ACC112 (cell line): ENCODE results near the gene AMFR.

Source experiments
- H2AFZ ChIP-seq: fragments of 200-600 bp; sonication (generic); one replicate; pipeline ENCODE4 v1.6.0; 2017; ENCODE audit warnings: antibody characterized with exemption, low read length; ENCODE audit not compliant: unreplicated experiment
- H3K27ac ChIP-seq: fragments of 200-600 bp; sonication (generic); 2 replicates; pipeline ENCODE4 v1.5.1; 2014; ENCODE audit warnings: low read depth, mild to moderate bottlenecking, antibody characterized with exemption, low read length, moderate library complexity
- H3K27me3 ChIP-seq: fragments of 200-600 bp; sonication (generic); 2 replicates; pipeline ENCODE4 v1.6.1; 2014; ENCODE audit warnings: mild to moderate bottlenecking, antibody characterized with exemption, low read length, moderate library complexity, mixed read lengths; ENCODE audit not compliant: insufficient read depth
- H3K36me3 ChIP-seq: fragments of 200-600 bp; sonication (generic); 2 replicates; pipeline ENCODE4 v1.6.1; 2016; ENCODE audit warnings: mild to moderate bottlenecking, antibody characterized with exemption, low read length, moderate library complexity, mixed read lengths; ENCODE audit not compliant: insufficient read depth
- H3K4me1 ChIP-seq: fragments of 200-600 bp; sonication (generic); one replicate; pipeline ENCODE4 v1.6.1; 2016; ENCODE audit warnings: low read length, mixed read lengths; ENCODE audit not compliant: insufficient read depth, unreplicated experiment, control insufficient read depth
- H3K4me3 ChIP-seq: fragments of 200-600 bp; sonication (generic); 2 replicates; pipeline ENCODE4 v1.5.1; 2014; ENCODE audit warnings: mild to moderate bottlenecking, low read depth, low read length
- H3K79me2 ChIP-seq: fragments of 200-600 bp; sonication (generic); one replicate; pipeline ENCODE4 v1.6.0; 2016; ENCODE audit warnings: low read length; ENCODE audit not compliant: control insufficient read depth, unreplicated experiment, insufficient read depth

AMFR gene

DNA sequence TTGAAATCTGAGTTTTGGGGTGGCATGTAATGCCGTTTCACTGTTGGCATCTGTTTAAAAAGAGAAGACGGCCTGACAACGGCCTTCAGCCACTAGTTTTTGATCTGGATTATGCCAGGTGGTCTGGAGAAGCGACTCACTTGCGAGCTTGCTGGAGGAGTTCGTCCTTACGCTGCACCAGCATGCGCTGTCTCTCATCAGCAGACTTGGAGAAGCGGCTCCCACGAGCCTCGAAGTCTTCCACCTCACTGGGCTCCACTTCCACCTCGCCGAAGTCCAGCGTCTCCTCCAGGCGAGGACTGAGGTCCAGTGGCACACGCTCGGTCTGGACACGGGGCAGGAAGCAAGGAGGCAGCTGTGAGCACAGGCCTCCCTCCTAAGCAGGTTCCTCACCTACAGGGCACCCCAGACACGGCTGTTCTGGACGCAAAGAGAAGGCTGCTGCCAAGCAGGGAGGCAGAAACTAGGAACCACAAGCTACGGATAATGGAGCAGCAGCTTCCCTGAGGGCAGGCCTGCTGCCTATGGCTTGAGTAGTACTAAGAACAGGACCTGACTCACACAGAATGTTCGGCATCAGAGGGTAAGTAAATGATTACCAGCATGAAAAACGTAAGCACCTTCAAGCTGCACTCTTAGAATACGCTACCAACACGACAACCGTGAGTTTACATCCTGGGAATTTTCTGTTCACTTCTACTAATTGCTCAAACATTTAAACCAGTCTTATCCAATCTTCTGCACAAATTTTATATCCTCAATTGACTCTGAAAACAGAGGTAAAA lies 61.4 kb downstream of the AMFR start:
- no peak overlapping the region for H3K27ac ChIP-seq
- H3K36me3 ChIP-seq: peaks cover 12% of the 10 kb centered on the region

DNA sequence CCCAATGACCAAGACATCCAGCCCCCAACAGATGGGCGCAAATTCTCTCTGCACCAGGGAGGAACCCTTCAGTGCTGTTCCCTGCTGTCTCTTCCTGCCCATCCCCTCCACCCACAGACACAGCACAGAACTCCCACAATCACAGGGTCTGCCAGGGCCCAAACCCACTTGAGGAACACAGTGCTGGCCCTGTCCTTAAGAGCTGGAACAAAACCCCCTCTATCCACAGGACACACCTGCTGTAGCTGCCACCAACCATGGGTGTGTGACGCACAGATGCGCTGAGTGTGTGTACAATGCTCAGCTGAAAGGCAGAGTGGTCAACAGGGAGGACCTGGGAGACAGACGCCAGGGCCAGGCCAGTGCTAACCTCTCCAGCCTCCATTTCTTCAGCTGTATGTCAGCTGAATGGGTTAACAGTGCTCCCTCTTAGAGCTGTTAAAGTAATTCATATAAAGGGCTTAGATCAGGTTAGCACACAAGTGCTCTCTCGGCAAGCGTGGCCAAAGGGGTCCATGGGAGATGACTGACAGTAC lies 62.1 kb downstream of the AMFR start:
- H3K27me3 ChIP-seq: no peaks in the 10 kb centered on the region
- H3K36me3 ChIP-seq: peaks cover 5% of the 10 kb centered on the region; the same call in 1 of the 2 replicates

More for the DNA sequence above, 61.4 kb downstream of the AMFR start:
- Histone ChIP-seq H3K4me3 (no peak overlapping the region), H3K27me3 (no peaks in the 10 kb centered on the region), H2AFZ (no peak overlapping the region), H3K79me2 (no peaks in the 10 kb centered on the region), H3K4me1 (no peaks in the 10 kb centered on the region)

DNA sequence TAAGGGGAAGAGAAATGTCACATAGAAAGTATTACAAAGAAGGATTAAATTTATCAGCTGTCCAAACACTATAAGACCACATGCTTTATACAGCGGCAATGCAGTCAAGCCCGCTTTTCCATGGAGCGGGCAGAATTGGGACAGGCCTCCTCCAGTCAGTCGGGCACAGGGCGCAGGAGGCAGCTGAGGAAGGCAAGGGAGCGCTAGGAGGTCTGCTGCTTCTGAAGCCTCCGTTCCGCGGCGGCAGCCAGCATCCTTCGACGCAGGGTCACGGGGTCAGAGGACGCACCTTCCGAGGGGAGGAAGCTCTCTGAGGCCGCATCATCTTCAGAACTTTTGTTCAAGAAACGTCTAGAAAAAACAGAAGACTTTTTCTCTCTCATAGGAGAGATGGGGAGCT lies 62.6 kb downstream of the AMFR start:
- Histone ChIP-seq H3K27me3 (no peaks in the 10 kb centered on the region), H3K4me3 (no peak overlapping the region), H3K4me1 (peaks cover 1% of the 10 kb centered on the region), H2AFZ (no peak overlapping the region), H3K36me3 (peaks cover 4% of the 10 kb centered on the region; the same call in 1 of the 2 replicates), H3K27ac (no peak overlapping the region), H3K79me2 (no peaks in the 10 kb centered on the region)

More for the DNA sequence above, 62.1 kb downstream of the AMFR start:
- Histone ChIP-seq H3K79me2 (no peaks in the 10 kb centered on the region), H3K27ac (no peak overlapping the region), H3K4me3 (no peak overlapping the region), H2AFZ (no peak overlapping the region), H3K4me1 (no peaks in the 10 kb centered on the region)

DNA sequence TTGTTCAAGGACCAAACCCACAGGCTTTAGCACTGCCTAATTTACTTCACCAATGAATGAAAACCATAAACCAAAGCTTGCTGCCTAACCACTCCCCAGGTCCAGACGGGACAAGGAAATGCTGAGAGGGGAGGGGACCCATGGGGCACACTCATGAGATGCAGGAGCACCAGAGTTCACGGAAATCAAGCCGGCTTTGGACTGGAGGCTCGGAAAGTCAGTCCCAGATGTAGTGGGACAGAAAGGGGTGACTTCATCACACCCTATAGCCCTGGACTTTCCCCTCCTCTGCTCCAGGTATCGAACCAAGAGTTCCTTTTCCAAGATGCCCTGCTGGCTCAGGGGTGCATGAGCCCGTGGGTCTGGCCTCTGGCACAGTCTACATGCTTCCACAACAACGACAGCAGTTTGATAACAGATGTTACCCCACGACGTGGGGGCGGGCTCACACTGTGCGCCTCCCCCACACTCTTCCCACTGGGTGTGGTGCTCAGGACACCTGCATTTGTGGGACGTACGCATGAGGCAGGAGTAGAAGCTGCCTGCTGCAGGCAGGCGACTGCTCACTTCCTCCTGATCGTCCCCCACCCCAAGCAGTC lies 63.2 kb downstream of the AMFR start:
- no peak overlapping the region for H3K27ac ChIP-seq
- peaks cover 7% of the 10 kb centered on the region for H3K4me1 ChIP-seq
- H3K36me3 ChIP-seq: no peaks in the 10 kb centered on the region; the same call in 1 of the 2 replicates

DNA sequence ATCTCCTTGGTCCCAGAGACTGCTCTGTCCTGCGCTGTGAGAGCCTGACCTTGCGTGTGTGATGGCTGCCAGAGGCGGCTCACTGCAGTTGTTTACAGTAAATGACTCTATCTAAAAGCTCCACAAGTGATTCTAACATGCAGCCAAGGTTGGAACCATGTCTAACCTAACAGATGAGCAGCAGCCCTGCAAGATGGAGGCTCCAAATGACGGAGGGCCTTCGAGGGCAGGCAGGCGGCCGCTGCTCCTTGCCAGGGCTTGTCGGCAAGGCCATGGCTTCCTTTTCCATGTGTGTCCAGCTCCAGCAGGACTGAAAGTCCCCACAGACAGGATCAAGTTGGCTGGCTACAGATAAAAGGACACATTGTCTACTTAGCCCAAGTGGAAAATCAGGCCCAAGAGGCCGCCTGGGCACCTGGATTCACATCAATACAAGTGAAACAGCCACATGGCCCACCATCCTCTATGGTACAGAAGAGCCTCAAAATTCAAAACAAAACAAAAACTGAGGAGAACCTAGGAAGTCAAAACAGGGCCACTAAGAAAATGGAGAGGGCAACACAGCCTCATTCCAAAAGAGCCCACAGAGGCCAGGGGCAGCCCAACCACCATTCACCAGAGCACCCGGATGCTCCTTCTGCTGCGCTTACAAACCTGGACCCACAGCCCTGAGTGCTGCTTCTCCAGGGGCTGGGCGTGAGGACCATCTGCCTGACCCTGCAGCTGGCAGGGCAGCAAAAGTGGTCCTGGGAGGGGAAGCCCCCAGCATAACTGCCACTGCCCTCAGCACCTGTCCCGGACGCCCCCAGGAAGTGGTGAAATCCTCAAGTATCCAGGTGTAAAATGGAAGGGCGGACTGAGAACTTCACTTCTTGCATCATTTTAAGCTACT lies 65.0 kb downstream of the AMFR start:
- Histone ChIP-seq H3K27me3 (no peaks in the 10 kb centered on the region), H3K27ac (no peak overlapping the region), H2AFZ (no peak overlapping the region), H3K36me3 (no peaks in the 10 kb centered on the region; the same call in 1 of the 2 replicates), H3K79me2 (no peaks in the 10 kb centered on the region), H3K4me1 (peaks cover 11% of the 10 kb centered on the region), H3K4me3 (no peak overlapping the region)

More for the DNA sequence above, 63.2 kb downstream of the AMFR start:
- Histone ChIP-seq H3K4me3 (no peak overlapping the region), H3K79me2 (no peaks in the 10 kb centered on the region), H3K27me3 (no peaks in the 10 kb centered on the region), H2AFZ (no peak overlapping the region)

DNA sequence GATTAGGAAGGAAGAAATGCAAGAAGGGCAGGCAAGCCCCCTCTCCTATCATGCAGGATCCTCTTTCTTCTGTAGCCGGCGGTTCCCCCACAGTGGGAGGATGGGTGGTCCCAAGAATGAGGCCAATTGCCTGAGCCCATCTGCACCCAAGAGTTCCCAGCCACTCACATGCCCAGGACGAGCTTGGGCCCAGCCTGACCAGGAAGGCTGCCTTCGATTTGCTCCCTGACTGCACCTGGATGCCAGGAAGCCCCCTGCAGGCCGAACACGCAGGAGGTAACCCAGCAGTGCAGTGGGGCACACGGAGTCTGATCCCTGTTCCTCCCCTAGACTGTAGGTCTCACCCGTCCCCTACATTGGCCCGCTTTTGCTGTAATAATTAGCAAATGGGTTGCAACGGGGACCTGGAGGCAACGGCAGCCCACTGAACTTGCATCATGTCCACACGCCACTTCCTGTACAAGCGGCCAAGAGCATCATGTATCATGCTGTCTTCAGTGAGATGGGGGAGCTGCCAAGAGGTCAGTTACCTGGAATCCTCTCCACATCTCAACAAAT lies 67.5 kb downstream of the AMFR start:
- peak overlapping the region; percentile 75 for H3K27ac ChIP-seq
- peak overlapping the region; percentile 79 for H2AFZ ChIP-seq
- H3K4me1 ChIP-seq: peaks cover 11% of the 10 kb centered on the region
- H3K79me2 ChIP-seq: no peaks in the 10 kb centered on the region
- H3K36me3 ChIP-seq: no peaks in the 10 kb centered on the region
- no peaks in the 10 kb centered on the region for H3K27me3 ChIP-seq
- H3K4me3 ChIP-seq: peak overlapping the region; percentile 63; the same call in 1 of the 2 replicates

DNA sequence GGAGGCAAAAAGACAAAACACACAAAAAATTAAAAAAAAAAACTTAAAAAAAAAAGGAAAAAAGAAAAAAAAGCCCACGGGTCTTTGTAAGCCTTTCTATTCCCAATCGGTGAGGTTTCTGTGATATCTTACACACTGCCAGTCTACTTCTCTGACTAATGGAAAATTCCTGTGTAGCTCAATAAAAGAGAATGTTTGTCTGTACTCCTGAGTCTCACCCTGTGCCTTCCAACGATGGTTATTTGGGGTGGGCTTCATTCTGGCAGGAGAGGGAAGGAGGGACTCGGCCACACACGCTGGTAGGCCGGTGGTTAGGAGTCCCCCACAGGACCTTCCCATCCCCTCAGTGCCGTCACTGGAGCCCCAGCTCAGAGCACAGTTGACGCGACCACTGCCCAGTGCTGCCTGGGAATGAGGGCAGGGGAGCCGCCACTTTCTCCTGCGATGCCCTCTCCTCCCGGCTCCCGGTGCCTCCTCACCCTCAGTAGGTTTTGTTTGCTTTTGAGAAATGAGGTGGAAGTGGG lies 68.0 kb downstream of the AMFR start:
- peaks cover 11% of the 10 kb centered on the region for H3K4me1 ChIP-seq
- no peaks in the 10 kb centered on the region for H3K27me3 ChIP-seq
- H2AFZ ChIP-seq: peak overlapping the region; percentile 79
- peak overlapping the region; percentile 75 for H3K27ac ChIP-seq
- H3K4me3 ChIP-seq: peak overlapping the region; percentile 63
- H3K36me3 ChIP-seq: no peaks in the 10 kb centered on the region
- H3K79me2 ChIP-seq: no peaks in the 10 kb centered on the region

DNA sequence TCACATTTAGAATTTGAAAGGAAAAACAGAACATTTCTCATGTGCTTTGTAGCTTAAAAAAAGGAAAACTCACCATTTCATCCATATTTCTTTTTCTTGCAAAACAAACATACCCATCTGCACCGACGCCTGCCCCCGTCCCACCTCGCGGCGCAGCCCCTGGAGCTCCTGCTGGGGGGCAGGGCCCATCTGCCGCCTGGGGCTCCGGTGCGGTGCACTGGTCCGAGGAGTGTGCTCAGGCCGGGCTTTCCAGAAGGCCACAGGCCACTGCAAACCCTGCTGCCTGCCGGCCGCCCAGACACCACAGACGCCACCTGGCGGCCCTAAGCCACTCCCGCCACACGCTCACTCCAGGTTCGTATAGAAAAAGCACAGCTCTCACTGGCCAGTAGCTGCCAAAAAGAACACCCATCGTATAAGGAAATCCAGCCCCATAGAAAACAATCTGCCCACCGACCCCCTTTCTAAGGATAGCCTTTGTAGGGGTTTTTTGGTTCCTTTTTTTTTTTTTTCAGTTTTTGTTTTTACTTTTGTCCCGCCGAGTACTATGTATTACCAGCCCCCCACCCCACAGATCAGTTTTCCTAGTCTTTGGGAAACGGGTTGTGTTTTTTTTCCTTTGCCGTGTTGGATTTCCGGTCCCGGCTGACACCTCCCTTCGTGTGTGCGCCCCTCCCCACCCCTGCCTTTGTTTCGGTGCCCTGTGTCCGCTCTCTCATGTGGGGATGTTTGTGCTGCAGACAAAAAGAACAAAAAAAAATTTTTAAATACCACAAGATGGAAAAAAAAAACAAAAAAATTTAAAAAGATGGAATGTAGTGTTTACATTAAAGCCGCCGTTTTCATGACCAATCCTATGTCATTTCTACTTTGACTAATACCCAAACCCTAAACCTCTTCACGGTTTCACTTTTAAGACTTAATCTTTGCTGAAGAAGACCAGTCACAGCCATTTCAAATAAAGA lies 68.8 kb downstream of the AMFR start:
- no peaks in the 10 kb centered on the region for H3K79me2 ChIP-seq
- H3K27ac ChIP-seq: peak overlapping the region; percentile 75
- H3K27me3 ChIP-seq: no peaks in the 10 kb centered on the region
- H2AFZ ChIP-seq: peak overlapping the region; percentile 89
- H3K4me1 ChIP-seq: peaks cover 11% of the 10 kb centered on the region
- peak overlapping the region; percentile 63 for H3K4me3 ChIP-seq
- H3K36me3 ChIP-seq: no peaks in the 10 kb centered on the region

DNA sequence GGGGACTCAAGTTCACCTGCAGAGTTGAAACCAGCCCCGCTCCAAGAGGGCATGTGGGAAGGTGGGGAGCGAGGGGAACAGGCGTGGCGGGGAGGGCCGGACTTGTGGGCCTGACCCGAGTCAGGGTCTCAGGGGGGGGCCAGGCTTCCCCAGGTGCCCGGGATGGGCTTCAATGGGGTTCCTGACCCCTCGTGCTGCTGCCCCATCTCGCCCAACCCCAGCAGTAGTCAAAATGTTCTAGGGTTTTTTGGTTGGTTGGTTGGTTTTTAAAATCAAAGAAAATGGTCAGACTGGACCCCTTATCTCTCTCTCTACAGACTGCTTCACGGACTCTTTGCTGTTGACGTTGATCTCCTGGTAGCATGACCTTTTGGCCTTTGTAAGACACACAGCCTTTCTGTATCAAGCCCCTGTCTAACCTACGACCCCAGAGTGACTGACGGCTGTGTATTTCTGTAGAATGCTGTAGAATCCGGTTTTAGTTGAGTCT lies 69.5 kb downstream of the AMFR start:
- H3K4me3 ChIP-seq: peak overlapping the region; percentile 63
- no peaks in the 10 kb centered on the region for H3K36me3 ChIP-seq
- H3K79me2 ChIP-seq: no peaks in the 10 kb centered on the region
- H3K27me3 ChIP-seq: no peaks in the 10 kb centered on the region
- peak overlapping the region; percentile 89 for H2AFZ ChIP-seq
- peak overlapping the region; percentile 75; the same call in 1 of the 2 replicates for H3K27ac ChIP-seq
- peaks cover 11% of the 10 kb centered on the region for H3K4me1 ChIP-seq
